Endothelial cell (in vitro differentiated cells): ENCODE results near the gene ZC2HC1C. TPM values are rescaled to one million over a fixed set of nuclear protein-coding genes. Genes with fewer than 3 reads are reported as not detected.

Experiments
- DNase-seq: peaks from one replicate; pipeline ENCODE4 v3.0.0; 2021; ENCODE audit warnings: low spot score
- H3K27ac Mint-ChIP-seq: one replicate; pipeline ENCODE4 v1.8.0; 2021; ENCODE audit warnings: mixed read lengths, inconsistent platforms; ENCODE audit not compliant: unreplicated experiment
- H3K27me3 Mint-ChIP-seq: one replicate; pipeline ENCODE4 v1.8.0; 2021; ENCODE audit warnings: mild to moderate bottlenecking, moderate library complexity, mixed read lengths, inconsistent platforms; ENCODE audit not compliant: unreplicated experiment
- H3K36me3 Mint-ChIP-seq: one replicate; pipeline ENCODE4 v1.8.0; 2021; ENCODE audit warnings: mild to moderate bottlenecking, low read depth, mixed read lengths, inconsistent platforms; ENCODE audit not compliant: unreplicated experiment
- H3K4me1 Mint-ChIP-seq: one replicate; pipeline ENCODE4 v1.8.0; 2021; ENCODE audit warnings: mild to moderate bottlenecking, mixed read lengths, inconsistent platforms; ENCODE audit not compliant: unreplicated experiment
- H3K4me3 Mint-ChIP-seq: one replicate; pipeline ENCODE4 v1.8.0; 2021; ENCODE audit warnings: mild to moderate bottlenecking, mixed read lengths, inconsistent platforms; ENCODE audit not compliant: unreplicated experiment
- H3K9me3 Mint-ChIP-seq: one replicate; pipeline ENCODE4 v1.8.0; 2021; ENCODE audit warnings: mixed read lengths, inconsistent platforms; ENCODE audit not compliant: unreplicated experiment
- CTCF ChIP-seq: fragments of 200-600 bp; sonication (generic); IDR thresholded peaks from one replicate; pipeline ENCODE4 v1.5.0; 2021; ENCODE audit warnings: antibody characterized with exemption; ENCODE audit not compliant: unreplicated experiment
- total RNA-seq: library from RNA; stranded (reverse); fragmentation: NEBNext Ultra II Directional; extraction: Animal tissue kit (Norgen Biotek cat#: 25700); gene quantifications from one replicate; pipeline ENCODE4 v1.2.1, GENCODE V29; 2021; ENCODE audit not compliant: unreplicated experiment

ZC2HC1C gene
- total RNA-seq, 1 donor from 2014 or later, result 1.6 TPM

- Mint-ChIP-seq H3K4me1 (no peaks in the 10 kb centered on the region), H3K27me3 (no peaks in the 10 kb centered on the region), H3K9me3 (no peaks in the 10 kb centered on the region), H3K27ac (no peak overlapping the region), H3K4me3 (no peak overlapping the region), H3K36me3 (peaks cover 1% of the 10 kb centered on the region)
- DNase-seq, result no peak
- TF ChIP-seq CTCF, result no peak
These were observed 27.4 kb upstream of the ZC2HC1C start for GRCh38 chr14:75042035-75042434.

GRCh38 chr14:75044322-75044721 lies 25.1 kb upstream of the ZC2HC1C start:
- H3K9me3 Mint-ChIP-seq, result no peaks in the 10 kb centered on the region
- no peak for TF ChIP-seq CTCF
- no peak overlapping the region for H3K27ac Mint-ChIP-seq
- no peaks in the 10 kb centered on the region for H3K27me3 Mint-ChIP-seq
- no peak for DNase-seq
- H3K4me1 Mint-ChIP-seq, result no peaks in the 10 kb centered on the region
- no peaks in the 10 kb centered on the region for H3K36me3 Mint-ChIP-seq
- no peak overlapping the region for H3K4me3 Mint-ChIP-seq

DNA sequence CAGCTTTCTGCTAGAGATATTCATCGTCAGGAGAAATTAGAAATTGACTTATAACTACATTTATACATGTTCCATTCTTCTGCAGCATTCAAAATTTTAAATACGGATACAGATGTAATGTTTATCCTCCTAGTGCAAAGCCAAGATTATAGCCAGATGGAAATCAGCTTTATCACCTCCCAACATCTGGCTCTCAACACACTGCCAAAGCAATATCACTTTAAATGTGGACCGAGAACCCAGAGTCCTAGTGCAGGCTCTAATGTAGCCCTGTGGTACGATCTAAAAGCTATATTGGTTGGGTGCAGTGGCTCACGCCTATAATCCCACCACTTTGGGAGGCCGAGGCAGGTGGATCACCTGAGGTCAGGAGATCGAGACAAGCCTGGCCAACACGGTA lies 24.7 kb upstream of the ZC2HC1C start:
- Mint-ChIP-seq H3K4me3 (no peak overlapping the region), H3K4me1 (no peaks in the 10 kb centered on the region)
- no peak for DNase-seq

GRCh38 chr14:75046275-75046674 lies 23.2 kb upstream of the ZC2HC1C start:
- H3K9me3 Mint-ChIP-seq, result no peaks in the 10 kb centered on the region
- no peaks in the 10 kb centered on the region for H3K36me3 Mint-ChIP-seq
- no peak overlapping the region for H3K4me3 Mint-ChIP-seq
- DNase-seq, result no peak
- peaks cover 1% of the 10 kb centered on the region for H3K27me3 Mint-ChIP-seq
- H3K4me1 Mint-ChIP-seq, result peaks cover 3% of the 10 kb centered on the region
- H3K27ac Mint-ChIP-seq, result no peak overlapping the region
- TF ChIP-seq CTCF, result no peak

More for the DNA sequence above, 24.7 kb upstream of the ZC2HC1C start:
- TF ChIP-seq CTCF, result no peak
- no peaks in the 10 kb centered on the region for H3K9me3 Mint-ChIP-seq
- H3K27me3 Mint-ChIP-seq, result no peaks in the 10 kb centered on the region
- no peak overlapping the region for H3K27ac Mint-ChIP-seq
- H3K36me3 Mint-ChIP-seq, result no peaks in the 10 kb centered on the region

DNA sequence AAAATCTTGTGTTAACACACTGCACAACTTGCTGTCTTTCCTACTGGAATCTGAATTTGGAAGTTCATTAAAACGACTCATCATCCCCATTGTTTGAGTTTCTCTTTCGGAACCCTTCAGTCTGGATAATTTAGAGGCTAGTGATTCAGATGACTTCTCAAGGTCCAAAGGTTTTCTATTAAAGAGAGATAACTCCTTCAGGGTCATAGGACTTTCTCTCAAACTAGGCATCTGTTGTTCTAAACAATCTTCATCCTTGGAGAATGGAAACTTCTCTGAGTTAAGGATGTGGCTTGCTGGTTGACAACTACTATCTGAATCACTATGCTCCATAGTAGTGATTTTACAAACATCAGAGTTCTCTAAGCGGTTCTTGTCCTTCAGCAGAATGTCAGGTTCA lies 22.5 kb upstream of the ZC2HC1C start:
- peaks cover 3% of the 10 kb centered on the region for H3K27me3 Mint-ChIP-seq
- no peaks in the 10 kb centered on the region for H3K9me3 Mint-ChIP-seq
- TF ChIP-seq CTCF, result no peak
- H3K36me3 Mint-ChIP-seq, result no peaks in the 10 kb centered on the region
- no peak for DNase-seq
- peaks cover 5% of the 10 kb centered on the region for H3K4me1 Mint-ChIP-seq
- no peak overlapping the region for H3K4me3 Mint-ChIP-seq
- no peak overlapping the region for H3K27ac Mint-ChIP-seq
